Measurements from ENCODE around the gene CHST8. TPM values are rescaled to one million over a fixed set of nuclear protein-coding genes. Genes with fewer than 3 reads are reported as not detected.

The CHST8 gene
- total RNA-seq, 1 donor from 2014 or later, result 0.96 TPM

DNA sequence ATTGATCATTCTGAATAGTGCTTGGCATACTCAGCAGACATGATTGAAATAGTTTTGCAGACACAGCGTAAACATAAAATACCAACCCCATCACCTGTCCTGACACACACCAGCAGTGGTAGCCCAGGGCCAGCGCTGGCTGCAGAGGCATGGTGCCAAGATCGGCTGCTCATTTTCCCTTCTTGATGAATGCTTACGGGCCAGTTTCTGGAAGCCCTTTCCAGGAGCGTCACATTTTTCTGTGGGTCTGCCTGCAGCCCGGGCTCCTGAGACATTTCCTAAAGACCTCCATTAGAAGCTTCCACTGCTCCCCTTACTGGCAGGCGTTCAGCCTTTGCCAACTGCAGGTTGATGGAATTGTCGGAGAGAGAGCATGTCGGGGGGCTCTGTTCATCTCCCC, 48.6 kb downstream of the CHST8 start:
- no peaks in the 10 kb centered on the region for H3K9me3 Mint-ChIP-seq

DNA sequence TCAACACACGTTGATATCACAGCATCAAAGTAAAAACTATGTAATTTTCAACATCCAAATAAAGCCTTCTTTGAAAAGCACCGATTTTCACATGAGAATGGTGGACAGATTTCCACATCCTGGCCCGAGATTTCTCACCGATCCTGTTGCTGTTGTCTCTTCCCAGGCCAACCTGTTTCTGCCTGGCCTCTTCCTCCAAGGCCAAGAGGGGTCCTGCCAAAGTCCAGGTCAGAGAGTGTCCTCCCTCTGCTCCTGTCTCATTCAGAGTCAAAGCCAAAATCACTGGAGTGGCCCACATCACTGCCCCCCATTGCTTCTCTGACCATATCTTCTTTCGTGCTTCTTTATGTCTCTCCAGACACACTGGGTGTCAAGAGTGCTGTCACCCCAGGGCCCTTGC, 49.5 kb downstream of the CHST8 start:
- Mint-ChIP-seq H3K27ac (ENCODE audit: unreplicated experiment) (no peak overlapping the region), H3K27me3 (ENCODE audit: low read depth) (peaks cover 47% of the 10 kb centered on the region), H3K36me3 (ENCODE audit: low read depth) (no peaks in the 10 kb centered on the region), H3K4me3 (no peak overlapping the region), H3K4me1 (no peaks in the 10 kb centered on the region), H3K9me3 (no peaks in the 10 kb centered on the region)
- TF ChIP-seq, protein P1, sequence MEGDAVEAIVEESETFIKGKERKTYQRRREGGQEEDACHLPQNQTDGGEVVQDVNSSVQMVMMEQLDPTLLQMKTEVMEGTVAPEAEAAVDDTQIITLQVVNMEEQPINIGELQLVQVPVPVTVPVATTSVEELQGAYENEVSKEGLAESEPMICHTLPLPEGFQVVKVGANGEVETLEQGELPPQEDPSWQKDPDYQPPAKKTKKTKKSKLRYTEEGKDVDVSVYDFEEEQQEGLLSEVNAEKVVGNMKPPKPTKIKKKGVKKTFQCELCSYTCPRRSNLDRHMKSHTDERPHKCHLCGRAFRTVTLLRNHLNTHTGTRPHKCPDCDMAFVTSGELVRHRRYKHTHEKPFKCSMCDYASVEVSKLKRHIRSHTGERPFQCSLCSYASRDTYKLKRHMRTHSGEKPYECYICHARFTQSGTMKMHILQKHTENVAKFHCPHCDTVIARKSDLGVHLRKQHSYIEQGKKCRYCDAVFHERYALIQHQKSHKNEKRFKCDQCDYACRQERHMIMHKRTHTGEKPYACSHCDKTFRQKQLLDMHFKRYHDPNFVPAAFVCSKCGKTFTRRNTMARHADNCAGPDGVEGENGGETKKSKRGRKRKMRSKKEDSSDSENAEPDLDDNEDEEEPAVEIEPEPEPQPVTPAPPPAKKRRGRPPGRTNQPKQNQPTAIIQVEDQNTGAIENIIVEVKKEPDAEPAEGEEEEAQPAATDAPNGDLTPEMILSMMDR (conservative IDR thresholded peaks at IDR 0.05), result no peak
- no peak for DNase-seq (ENCODE audit: low read depth, low spot score)

More for the DNA sequence above, 48.6 kb downstream of the CHST8 start:
- H3K4me3 Mint-ChIP-seq, result no peak overlapping the region
- no peaks in the 10 kb centered on the region for H3K4me1 Mint-ChIP-seq
- no peak for DNase-seq (ENCODE audit: low read depth, low spot score)
- H3K27me3 Mint-ChIP-seq (ENCODE audit: low read depth), result peaks cover 47% of the 10 kb centered on the region
- no peaks in the 10 kb centered on the region for H3K36me3 Mint-ChIP-seq (ENCODE audit: low read depth)
- H3K27ac Mint-ChIP-seq (ENCODE audit: unreplicated experiment), result no peak overlapping the region
- TF ChIP-seq, protein P1 (conservative IDR thresholded peaks at IDR 0.05), result no peak

- Mint-ChIP-seq H3K27ac (ENCODE audit: unreplicated experiment) (peak overlapping the region; percentile 75), H3K4me3 (no peak overlapping the region), H3K27me3 (ENCODE audit: low read depth) (peaks cover 58% of the 10 kb centered on the region), H3K4me1 (no peaks in the 10 kb centered on the region), H3K9me3 (no peaks in the 10 kb centered on the region), H3K36me3 (ENCODE audit: low read depth) (no peaks in the 10 kb centered on the region)
- DNase-seq (ENCODE audit: low read depth, low spot score), result no peak
- TF ChIP-seq, protein P1 (conservative IDR thresholded peaks at IDR 0.05), result no peak
Observed at GRCh38 chr19:33673258-33673875, 51.6 kb downstream of the CHST8 start.

GRCh38 chr19:33673996-33674625, 52.4 kb downstream of the CHST8 start:
- Mint-ChIP-seq H3K27me3 (ENCODE audit: low read depth) (peaks cover 53% of the 10 kb centered on the region), H3K9me3 (no peaks in the 10 kb centered on the region), H3K36me3 (ENCODE audit: low read depth) (no peaks in the 10 kb centered on the region), H3K4me1 (no peaks in the 10 kb centered on the region), H3K4me3 (no peak overlapping the region), H3K27ac (ENCODE audit: unreplicated experiment) (no peak overlapping the region)
- no peak for DNase-seq (ENCODE audit: low read depth, low spot score)
- TF ChIP-seq, protein P1 (conservative IDR thresholded peaks at IDR 0.05), result no peak

- H3K27me3 Mint-ChIP-seq (ENCODE audit: low read depth), result peaks cover 53% of the 10 kb centered on the region
- TF ChIP-seq, protein P1 (conservative IDR thresholded peaks at IDR 0.05), result no peak
- no peaks in the 10 kb centered on the region for H3K9me3 Mint-ChIP-seq
- DNase-seq (ENCODE audit: low read depth, low spot score), result no peak
- H3K27ac Mint-ChIP-seq (ENCODE audit: unreplicated experiment), result no peak overlapping the region
- H3K4me1 Mint-ChIP-seq, result no peaks in the 10 kb centered on the region
- H3K4me3 Mint-ChIP-seq, result no peak overlapping the region
- H3K36me3 Mint-ChIP-seq (ENCODE audit: low read depth), result no peaks in the 10 kb centered on the region
Observed at GRCh38 chr19:33674626-33675367, 53.0 kb downstream of the CHST8 start.

All from neural crest cell (in vitro differentiated cells).